Kidney (tissue), 14 donors: Measurements from ENCODE around the gene UBAP1L. TPM values are rescaled to one million over a fixed set of nuclear protein-coding genes. Genes with fewer than 3 reads are reported as not detected.

ENCODE experiments used
- DNase-seq, 5 donors: peaks; one replicate each; pipeline ENCODE4 v3.0.0-alpha.2; 2013 to 2020
- FAIRE-seq: peaks from 2 replicates; lab custom pipeline; 2012; peaks lifted over from hg19 to GRCh38; lab: Jason Lieb, UNC
- H3K27ac ChIP-seq, 2 donors: one replicate each; pipeline ENCODE4 v1.7.0; 2013; ENCODE audit warnings: low read depth in 2 of 2, low read length in 2 of 2, inconsistent platforms in 1 of 2
- H3K27me3 ChIP-seq: one replicate; pipeline ENCODE4 v1.7.1; 2013; ENCODE audit warnings: low read length, inconsistent platforms; ENCODE audit not compliant: control insufficient read depth, insufficient read depth
- H3K36me3 ChIP-seq, 3 donors: one replicate each; pipeline versions ENCODE4 v1.7.0 to v1.7.1; 2013; ENCODE audit warnings: low read length in 3 of 3, control low read depth in 1 of 3, inconsistent platforms in 1 of 3; ENCODE audit not compliant: insufficient read depth in 3 of 3, control insufficient read depth in 2 of 3
- H3K4me1 ChIP-seq, 3 donors: one replicate each; pipeline versions ENCODE4 v1.7.0 to v1.7.1; 2013; ENCODE audit warnings: low read length in 3 of 3, inconsistent platforms in 1 of 3, low read depth in 1 of 3; ENCODE audit not compliant: control insufficient read depth in 2 of 3, insufficient read depth in 2 of 3
- H3K4me3 ChIP-seq, 3 donors: one replicate each; pipeline versions ENCODE4 v1.7.0 to v1.8.1; 2013; ENCODE audit warnings: low read length in 3 of 3, control low read depth in 1 of 3, inconsistent platforms in 1 of 3
- H3K9ac ChIP-seq, 3 donors: one replicate each; pipeline versions ENCODE4 v1.7.0 to v1.7.1; 2013; ENCODE audit warnings: low read length in 3 of 3, control low read depth in 1 of 3, inconsistent platforms in 1 of 3
- H3K9me3 ChIP-seq, 3 donors: one replicate each; pipeline versions ENCODE4 v1.7.0 to v1.7.1; 2013; ENCODE audit warnings: low read length in 3 of 3, control low read depth in 1 of 3, inconsistent platforms in 1 of 3; ENCODE audit not compliant: control insufficient read depth in 2 of 3, insufficient read depth in 1 of 3
- intact Hi-C: fragments of 100-400 bp; cut with DNase I; formaldehyde crosslinking; loops from one replicate; pipeline ENCODE4 v1.11.1; 2022
- polyA plus RNA-seq: library from polyadenylated mRNA; stranded (reverse); fragments of 350-450 nt; fragmentation: Illumina TruSeq; extraction: RNeasy Lipid Tissue Mini Kit (QIAGEN cat#74804); gene quantifications from one replicate; pipeline ENCODE4 v1.2.3, GENCODE V29; 2014; ENCODE audit warnings: low read depth, low replicate concordance; ENCODE audit not compliant: insufficient read depth
- total RNA-seq: library from RNA; stranded (reverse); fragmentation: NEBNext Ultra II Directional; extraction: Animal tissue kit (Norgen Biotek cat#: 25700); gene quantifications from one replicate; pipeline ENCODE4 v1.2.1, GENCODE V29; 2021
- TF ChIP-seq, protein P1 (sequence below): IDR thresholded peaks from 3 replicates; pipeline ENCODE4 v1.5.1; 2012; ENCODE audit warnings: mild to moderate bottlenecking, moderate library complexity, borderline replicate concordance; ENCODE audit not compliant: insufficient read depth; ENCODE audit errors: extremely low read depth
- donor health status: control.
- donor health status: control.
- donor health status: control.
- donor health status: control.
- donor health status: control.
- donor health status: DM: yes; HTN: yes; CAD: no.
- donor health status: Normal renal cell carcinoma (clear cell type).

Gene UBAP1L
- total and polyA plus RNA-seq, 2 donors from 2014 or later: 2.1 to 5.4 TPM

DNA sequence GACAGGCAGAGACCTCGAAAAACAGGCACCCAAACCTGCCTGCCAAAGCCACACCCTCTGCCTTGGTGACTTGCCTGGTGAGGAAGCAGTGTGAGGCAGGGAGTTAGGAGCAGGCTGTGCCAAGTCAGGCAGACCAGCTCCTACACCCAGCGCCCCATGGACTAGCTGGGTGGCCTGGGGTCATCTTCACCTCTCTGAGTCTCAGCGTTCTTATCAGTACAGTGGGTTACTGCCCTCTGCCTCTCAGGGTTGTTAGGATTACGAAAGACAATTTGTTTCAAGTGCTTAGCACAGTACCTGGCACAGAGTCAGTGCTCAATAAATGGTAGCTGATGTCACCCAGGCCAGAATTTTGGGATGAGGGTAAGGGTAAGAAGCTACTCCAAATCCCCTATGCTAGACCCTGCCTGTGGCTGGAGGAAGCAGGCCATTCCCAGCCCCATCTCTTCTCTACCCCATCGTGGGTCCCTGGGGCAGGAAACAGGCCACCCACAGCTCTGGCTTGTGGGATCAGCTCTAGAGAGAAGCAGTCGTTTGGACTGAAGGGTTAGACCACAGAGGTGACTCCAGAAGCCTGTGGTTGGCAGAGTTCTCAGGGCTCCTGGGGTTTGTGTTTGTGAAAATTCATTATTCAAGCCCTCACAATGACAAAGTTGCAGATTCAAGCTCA, 59.7 kb downstream of the UBAP1L start:
- H3K27ac ChIP-seq: no peak overlapping the region
- H3K9me3 ChIP-seq: no peaks in the 10 kb centered on the region

DNA sequence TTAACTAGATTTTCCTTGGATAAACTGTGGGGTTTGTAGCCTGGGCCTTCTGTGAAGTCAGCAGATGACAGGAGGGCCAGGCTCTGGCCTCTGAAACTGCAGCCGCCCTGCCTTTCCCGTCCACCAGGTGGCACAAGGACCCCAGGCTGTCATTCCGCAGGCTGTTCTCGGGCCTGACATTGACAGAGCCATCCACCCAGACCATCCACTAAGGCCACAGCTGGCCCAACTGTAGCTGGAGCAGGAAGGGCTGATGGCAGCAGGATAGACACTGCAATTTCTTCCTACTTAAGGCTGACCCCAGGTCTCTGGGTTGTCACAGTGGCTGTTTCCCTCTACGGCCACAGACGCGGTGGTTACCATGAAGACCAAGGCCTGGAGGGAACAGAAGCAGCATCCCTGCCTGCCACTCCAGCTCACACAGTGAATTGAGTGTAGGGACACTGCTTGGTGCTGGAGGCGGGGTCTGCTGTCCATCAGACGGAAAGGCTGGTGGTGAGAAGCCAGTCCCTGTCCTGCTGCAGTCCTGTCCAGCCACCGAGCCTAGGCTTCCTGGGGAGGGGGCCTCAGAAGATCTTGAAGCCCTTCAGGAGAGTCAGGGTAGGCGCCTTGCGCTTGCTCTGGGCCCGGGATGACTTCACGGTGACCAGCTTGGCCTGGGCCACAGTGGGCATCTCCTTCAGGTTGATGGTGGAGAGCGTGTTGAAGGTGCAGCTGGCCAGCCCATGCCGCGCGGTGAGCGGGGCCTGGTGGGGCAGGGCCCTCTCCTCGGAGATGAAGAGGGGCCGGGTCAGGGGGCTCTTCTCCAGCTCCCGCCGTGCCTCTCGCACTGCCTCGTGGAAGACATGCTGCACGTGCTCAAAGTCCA, 60.4 kb downstream of the UBAP1L start:
- Histone ChIP-seq H3K9me3 (no peaks in the 10 kb centered on the region), H3K27me3 (no peaks in the 10 kb centered on the region), H3K4me1 (peaks cover 0 to 14% (median 4%) of the 10 kb centered on the region in 3 donors), H3K9ac (no peak overlapping the region), H3K27ac (no peak overlapping the region), H3K36me3 (no peaks in the 10 kb centered on the region), H3K4me3 (no peak overlapping the region)
- intact Hi-C loops: no loop called here
- DNase-seq (peak; percentile 81 to 87 (median 84)), FAIRE-seq (no peak)
- TF ChIP-seq, protein P1, sequence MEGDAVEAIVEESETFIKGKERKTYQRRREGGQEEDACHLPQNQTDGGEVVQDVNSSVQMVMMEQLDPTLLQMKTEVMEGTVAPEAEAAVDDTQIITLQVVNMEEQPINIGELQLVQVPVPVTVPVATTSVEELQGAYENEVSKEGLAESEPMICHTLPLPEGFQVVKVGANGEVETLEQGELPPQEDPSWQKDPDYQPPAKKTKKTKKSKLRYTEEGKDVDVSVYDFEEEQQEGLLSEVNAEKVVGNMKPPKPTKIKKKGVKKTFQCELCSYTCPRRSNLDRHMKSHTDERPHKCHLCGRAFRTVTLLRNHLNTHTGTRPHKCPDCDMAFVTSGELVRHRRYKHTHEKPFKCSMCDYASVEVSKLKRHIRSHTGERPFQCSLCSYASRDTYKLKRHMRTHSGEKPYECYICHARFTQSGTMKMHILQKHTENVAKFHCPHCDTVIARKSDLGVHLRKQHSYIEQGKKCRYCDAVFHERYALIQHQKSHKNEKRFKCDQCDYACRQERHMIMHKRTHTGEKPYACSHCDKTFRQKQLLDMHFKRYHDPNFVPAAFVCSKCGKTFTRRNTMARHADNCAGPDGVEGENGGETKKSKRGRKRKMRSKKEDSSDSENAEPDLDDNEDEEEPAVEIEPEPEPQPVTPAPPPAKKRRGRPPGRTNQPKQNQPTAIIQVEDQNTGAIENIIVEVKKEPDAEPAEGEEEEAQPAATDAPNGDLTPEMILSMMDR: peak; percentile 94

More for the DNA sequence above, 59.7 kb downstream of the UBAP1L start:
- no peaks in the 10 kb centered on the region for H3K27me3 ChIP-seq
- intact Hi-C loops: no loop called here
- H3K4me3 ChIP-seq: no peak overlapping the region
- no peak overlapping the region for H3K9ac ChIP-seq
- DNase-seq: no peak
- H3K4me1 ChIP-seq: peaks cover 0 to 12% (median 4%) of the 10 kb centered on the region in 3 donors
- TF ChIP-seq, protein P1: no peak
- no peaks in the 10 kb centered on the region for H3K36me3 ChIP-seq
- no peak for FAIRE-seq

DNA sequence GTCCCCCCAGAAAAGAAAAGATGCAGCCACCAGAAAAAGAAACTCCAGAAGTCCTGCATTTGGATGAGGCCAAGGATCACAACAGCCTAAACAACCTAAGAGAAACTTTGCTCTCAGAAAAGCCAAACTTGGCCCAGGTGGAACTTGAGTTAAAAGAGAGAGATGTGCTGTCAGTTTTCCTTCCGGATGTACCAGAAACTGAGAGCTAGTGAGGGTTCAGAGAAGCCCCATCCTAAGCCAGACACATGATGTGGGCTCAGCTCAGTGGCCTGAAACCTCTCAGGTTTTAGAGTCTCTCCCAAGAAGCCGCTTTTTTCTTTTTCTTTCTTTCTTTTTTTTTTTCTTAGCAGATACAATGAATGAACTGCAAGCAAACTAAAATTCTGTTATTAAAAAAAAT, 62.0 kb downstream of the UBAP1L start:
- no peak overlapping the region for H3K27ac ChIP-seq
- TF ChIP-seq, protein P1: no peak
- no peaks in the 10 kb centered on the region for H3K9me3 ChIP-seq
- intact Hi-C loops: no loop called here
- no peak for FAIRE-seq
- H3K27me3 ChIP-seq: no peaks in the 10 kb centered on the region
- no peak overlapping the region for H3K4me3 ChIP-seq
- DNase-seq: no peak
- peaks cover 0 to 14% (median 4%) of the 10 kb centered on the region in 3 donors for H3K4me1 ChIP-seq
- H3K36me3 ChIP-seq: no peaks in the 10 kb centered on the region
- no peak overlapping the region for H3K9ac ChIP-seq
